HG03469 (cell line): ENCODE data around the gene COL4A2.

Experiments
- ATAC-seq: cut with Tn5 transposase; IDR thresholded peaks from one replicate; pipeline ENCODE4 v1.9.1; 2021; ENCODE audit warnings: mild to moderate bottlenecking, moderate library complexity, moderate number of reproducible peaks; ENCODE audit not compliant: unreplicated experiment

Gene COL4A2

DNA sequence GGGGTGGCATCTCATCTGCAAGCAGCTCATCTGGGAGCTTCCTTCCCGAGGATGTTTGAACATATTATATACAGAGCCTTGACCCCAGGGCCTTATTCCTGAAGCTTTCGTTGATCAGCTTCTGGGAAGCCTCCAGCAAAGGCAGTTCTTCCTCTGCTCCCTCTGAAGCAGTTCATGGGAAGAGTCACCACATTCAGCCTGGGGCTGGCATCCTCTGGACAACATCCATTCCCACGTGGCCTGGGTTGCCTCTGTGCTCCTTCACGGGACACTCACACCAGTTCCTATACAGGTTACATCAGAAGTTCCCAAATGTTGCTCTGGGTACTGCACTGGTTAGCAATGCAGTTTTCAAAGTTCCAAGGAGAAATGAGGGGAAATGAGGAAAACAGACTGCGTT lies 29.6 kb downstream of the COL4A2 start:
- ATAC-seq, result no peak

DNA sequence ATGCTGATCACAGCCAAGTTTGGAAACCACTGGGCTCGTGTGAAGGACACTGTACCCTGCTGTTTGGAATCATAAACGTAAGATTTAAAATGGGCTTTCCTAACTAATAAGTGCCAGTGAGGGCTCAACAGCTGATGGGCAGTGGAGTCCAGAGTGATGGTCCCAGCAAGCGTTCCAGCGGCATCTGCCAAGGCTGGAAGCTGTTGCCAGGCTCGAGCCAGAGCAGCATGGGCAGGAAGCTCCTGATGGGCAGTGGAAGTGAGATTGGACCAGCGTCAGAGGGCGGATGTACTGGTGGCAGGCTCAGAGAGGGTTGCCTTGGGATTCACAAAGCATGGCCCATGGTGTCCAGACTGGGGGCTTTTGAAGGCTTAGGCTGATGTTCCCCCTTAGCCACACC lies 30.2 kb downstream of the COL4A2 start:
- no peak for ATAC-seq

DNA sequence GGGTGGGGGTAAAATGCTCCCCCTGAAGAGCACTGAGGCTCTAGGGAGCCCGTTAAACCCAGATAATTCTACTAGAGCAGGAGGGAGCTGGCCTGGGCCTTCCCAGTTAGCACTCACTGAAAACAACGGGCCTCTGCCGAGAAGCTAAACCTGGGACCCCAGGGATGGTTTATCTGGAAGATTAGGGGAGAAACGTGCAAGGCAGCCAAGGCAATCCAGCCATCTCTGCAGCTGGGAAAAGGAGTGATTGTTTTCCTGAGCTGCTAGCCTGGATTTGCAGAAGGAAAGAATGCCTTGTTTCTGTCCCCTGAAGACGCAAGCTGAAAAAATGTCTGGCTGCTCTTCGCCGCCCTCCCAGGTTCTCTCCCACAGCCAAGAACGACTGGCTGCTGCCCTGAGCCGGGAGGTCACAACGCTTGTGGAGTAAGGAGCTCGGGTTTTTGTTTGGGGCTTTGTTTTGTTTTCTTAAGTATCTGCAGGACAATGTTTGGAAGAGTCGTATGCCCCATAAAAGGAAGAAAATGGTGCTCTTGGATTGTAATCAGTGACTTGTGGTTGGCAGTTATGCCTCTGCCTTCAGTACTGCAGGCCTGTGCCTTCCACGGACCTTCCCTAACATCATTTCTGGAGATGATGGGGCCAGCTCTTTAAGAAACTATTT lies 31.5 kb downstream of the COL4A2 start:
- no peak for ATAC-seq

DNA sequence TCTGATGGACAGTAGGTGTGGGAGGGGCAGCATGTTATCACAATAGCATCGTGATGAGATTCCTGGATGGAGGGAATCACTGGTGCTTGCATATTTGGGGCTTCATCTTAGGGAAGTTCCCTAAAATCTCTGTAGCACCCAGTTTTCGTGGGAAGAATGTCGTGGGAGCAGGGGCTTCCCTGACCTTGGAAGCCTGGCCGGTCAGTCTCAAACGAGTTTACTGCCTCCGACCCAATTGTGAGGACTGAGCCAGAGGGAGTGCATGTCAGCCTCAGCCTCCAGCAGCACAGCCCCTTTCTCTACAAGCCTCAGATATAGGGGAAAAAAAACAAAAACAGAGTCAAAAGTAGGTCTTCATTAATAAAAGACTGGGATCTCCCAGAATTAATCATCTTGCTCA lies 32.2 kb downstream of the COL4A2 start:
- no peak for ATAC-seq

DNA sequence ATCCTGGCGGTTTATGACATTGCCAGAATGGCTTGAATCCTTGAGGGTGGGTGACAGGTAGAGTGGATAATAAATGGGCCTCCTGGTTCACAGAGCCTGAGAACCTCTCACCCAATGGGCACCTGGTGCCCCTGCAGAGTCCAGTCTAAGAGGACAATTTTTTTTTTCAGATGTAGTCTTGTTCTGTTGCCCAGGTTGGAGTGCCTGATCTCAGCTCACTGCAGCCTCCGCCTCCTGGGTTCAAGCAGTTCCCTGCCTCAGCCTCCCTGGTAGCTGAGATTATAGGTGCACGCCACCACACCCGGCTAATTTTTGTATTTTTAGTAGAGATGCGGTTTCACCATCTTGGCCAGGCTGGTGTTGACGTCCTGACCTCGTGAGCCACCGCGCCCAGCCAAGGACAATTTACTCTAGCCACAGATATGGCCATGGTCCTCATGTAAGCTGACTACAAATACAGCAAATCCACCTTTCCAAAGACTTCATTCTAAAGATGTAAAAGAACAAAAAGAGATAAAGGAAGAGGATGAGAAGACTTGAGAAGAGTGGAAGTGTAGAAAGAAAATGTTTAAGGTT lies 33.0 kb downstream of the COL4A2 start:
- ATAC-seq, result no peak

DNA sequence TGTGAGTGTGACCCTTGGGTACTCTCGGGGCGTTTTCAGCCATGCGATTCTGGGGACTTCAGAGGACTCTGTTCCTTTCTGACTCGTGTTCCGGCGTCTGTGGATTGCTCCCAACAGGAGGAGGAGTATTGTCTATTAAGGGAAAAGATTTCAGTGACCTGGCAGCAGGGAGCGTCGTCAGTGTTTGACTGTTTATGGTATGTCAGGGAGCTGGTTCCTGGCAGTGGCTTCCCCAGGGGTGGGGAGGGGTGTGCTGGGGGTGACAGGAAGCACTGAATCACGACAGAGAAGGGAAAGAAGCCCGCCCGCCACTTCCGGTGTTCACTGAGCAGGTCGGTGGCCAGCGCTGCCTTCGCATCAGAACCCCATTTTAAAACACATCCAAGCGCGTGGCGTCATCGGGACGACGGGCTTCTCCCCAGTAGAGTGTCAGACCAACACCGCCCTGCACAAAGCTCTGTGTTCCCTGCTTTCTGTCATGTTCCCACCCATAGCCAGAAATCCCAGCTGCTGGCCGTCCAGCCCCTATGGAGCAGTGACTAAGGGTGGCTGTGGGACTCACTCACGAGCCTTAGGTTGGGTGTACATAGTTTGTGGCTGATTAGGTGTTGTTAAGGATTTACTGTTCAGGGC lies 33.8 kb downstream of the COL4A2 start:
- no peak for ATAC-seq

DNA sequence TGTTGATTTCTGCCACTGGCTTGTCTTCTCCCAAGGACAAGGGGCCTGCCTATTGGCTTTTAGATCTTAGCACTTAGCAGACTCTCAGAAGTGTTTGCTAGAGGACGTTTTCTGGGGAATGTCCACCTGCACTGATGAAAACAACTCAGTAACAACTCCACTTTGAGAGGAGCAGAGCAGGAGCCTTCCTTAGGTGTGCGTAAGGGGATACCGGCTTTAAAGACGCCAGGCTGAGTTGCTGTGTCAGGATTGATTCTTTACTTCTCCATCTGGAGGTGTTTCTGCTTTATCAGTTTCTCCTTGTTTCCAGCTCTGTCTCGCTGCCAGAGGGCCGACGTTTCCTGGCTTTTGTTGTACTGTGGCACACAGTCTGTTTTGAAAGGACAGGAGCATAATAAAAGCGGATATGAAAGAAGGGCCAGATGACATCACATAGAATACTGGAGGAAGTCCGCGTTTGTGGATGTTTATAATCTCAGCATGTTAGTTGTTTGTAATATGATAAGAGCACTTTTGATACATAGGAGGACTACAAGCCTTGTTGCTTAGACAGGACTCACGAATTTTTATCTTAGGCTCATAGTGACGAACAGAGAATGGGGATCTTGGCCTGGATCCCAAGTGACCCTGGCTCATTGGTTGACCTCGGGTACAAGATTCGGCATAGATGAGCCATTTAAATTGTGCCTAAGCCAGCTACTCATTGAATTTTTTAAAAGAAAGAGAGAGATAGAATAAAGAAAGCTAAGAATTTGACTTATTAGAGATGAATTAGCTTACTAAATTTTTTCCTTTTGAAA lies 34.6 kb downstream of the COL4A2 start:
- ATAC-seq, result no peak

DNA sequence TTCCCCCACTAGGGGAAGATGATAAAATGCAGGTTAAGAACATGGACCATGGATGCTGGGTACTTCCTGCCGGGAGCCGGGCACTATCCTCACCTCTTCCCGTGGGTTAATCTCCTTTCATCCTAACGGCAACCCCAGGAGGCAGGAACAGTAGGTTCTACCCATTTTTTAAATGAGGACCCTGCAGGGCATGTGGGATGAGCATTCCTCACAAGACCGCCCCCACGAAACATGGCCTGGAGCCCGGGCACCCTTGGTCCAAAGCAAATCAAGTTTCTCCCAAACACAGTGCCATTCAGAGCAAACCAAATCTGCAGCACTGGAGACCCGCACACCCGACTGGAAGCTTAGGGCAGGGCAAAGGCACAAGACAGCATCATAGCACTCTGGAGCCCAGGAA lies 35.4 kb downstream of the COL4A2 start:
- no peak for ATAC-seq

DNA sequence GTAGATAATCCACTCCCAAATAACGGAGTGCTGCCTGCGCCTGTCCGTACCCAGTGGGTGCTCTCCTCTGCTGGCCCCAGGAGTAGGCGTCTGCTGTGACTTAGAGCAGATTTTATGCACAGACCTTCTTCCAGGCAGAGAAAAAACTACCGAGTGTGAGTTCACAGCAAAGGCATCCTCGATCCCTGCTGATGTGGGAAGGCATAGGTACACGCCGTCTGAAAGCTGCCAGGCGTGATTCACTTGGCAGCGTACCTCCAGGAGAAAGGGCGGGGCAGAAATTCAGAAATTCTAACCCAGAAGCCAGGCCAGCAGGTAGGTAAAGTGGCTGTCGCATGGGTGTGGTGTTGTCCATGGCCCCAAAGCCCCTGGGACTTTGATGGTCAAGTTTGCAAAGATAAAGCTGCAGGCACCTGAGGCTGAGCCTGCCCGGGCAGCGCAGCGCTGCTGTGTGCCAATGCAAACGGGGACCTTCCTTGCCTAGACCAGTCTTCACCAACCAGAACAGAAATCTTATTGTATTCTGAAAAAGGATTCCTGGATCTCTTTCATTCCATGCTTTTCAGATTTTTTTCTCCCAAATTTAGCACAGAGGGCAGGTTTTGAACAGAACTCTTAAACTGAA lies 36.3 kb downstream of the COL4A2 start:
- no peak for ATAC-seq

DNA sequence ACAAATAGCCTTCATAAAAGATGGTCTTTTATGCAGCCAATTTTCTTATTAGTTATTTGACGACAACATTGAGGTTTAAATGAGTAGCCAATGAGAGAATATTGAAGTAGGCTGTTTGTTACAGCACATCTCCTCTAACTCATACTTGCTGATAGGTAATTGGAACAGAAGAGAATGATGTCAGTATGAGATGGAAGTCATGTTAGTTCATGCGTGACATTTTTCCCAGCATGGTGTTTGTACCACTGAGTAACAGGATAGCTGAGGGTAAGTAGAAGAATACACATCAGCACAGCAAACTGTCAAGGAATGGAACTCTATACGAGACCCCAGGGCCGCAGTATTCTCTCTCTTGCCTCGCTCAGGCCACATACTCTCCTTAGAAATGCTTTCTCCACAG lies 37.2 kb downstream of the COL4A2 start:
- ATAC-seq, result no peak

DNA sequence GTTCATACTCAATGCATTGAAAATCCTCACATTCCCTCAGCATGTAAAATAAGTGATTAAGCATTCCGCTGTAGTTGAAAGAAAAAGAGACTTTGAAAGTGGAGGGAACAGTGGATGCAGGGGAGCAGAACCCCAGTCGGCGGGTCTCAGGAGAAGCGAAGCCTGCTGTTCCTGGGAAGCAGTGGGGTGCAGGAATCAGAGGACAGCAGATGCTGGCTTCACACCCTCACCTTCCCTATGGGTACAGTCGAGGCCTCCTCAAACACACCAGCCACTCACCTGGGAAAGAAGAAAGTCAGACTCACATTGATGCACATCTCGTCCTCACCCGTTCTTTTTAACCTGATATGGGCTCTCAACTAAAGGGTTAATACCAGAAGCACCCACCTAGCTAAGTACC lies 38.2 kb downstream of the COL4A2 start:
- ATAC-seq, result no peak

DNA sequence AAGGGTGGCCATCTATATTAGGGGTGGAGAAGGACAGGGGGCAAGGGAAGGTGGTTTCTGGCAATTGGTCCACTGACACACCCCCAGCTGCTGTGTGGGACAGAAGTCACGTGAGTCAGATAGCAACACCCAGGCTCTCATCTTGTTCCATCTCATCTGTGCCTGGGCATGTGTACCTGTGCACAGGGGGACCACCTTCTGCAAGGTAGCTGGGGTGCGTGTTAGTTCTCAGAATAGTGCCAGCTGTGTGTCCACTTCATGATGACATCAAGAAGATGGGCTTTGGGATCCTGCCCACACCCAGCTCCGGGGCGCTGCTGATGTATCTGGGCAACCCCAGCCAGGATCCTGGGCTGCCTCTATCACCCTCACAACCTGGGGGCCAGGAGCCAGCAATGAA lies 38.6 kb downstream of the COL4A2 start:
- no peak for ATAC-seq

DNA sequence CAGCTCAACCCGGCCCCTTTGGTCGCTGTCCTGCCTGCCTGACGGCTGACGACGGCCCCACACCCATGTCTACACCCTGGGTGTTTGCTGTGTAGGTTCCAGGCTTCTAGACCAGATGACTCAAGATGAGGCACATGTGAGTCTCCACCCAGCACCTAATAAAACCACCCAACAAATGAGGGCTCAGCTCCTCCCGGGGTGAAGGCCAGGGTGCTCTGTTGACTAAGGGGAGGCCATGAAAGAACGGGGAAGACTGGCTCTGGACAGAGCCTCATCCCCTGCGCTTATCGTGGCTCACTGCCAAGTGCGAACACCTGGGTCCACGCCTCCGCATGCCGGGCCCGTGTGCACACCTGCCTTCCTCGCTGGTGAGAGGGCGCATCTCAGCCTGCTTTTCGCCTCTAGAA lies 39.6 kb downstream of the COL4A2 start:
- ATAC-seq, result no peak

DNA sequence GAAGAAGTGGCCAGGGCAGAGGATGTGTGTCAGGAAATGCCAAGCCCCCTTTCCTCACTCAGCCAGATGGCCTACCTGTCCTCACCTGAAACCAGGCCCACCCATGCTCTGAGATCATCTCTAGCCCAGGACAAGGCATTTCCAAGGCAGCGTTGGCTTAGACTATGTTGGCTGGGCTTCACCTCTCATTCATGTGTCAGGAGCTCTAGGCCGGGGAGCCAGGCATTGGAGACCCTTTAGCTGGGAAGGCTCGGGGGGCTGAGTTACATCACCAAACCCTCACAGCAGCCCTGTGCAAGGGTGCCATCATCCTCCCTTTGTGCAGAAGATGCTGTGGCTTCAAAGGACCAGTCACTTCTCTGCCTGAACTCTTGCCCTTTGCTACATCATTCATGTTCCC lies 40.0 kb downstream of the COL4A2 start:
- no peak for ATAC-seq

DNA sequence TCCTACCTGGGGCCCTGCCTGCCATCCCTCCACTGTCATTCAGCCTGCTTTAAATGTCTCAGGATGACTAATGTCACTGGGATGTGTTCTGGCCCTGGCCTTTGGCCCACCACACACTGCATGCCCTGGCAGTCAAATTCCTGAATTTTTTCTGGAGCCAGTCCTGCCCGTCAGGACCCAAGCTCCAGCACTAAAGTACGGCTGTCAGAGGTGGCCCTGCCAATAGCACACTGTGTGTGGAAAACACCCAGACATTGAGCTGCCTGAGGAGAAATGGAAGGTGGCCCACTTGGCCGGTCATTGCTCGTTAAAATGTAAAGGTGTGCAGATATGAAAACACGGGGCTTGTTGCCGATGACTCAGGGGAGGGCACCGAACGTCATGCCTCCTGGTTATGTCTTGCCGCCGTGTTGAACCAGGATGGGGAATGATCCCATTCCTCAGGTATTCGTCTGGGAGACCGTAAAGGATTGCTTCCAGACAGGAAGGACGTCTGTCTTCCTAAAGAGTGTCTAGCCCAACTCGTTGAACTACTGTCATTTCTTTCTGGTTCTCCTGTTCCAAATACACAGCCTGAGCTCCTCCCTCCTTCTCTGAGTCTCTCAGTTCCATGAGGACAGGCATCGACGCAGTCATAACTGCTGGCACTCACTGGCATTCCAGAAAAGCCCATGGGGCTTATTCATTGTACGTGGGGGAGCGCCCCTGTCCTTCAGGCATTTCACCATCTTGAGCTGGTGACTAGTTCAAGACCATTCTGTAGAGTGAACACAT lies 40.6 kb downstream of the COL4A2 start:
- ATAC-seq, result no peak

DNA sequence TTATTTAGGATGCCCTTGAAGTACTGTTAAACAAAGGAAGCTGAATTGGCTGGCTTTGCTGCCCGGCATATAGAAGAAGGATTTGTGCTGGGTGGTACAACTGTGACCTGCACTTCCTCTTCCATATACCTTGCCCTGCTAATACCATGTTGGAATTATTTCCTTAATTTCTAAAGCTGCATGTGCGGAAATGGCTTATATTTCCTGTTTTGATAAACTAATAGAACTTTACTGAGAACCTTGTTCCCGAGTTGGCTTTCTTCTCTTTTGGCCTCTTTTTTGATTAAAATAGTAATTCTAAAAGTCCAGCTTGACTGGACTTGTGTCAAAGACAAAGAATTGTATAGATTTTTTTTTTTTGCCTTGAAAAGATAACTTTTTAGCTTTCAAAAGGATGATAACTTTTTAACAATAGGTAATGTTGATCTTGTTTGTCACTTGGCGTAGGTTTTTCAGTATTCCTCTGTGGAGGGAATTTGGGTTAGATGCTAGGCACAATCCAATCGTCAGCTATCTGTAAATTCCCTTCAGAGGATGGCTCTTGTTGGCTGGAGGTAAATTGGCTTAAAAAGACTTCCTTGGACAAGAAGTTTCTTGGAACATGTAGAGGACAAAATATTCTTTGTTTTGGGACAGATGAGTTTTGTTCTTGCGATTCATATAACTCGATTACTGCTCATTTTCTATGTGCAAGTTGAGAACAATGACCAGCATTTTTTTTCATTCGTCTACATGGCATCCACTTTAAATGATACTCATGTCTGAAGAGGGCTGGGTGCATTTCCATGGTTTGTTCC lies 41.4 kb downstream of the COL4A2 start:
- ATAC-seq, result no peak

DNA sequence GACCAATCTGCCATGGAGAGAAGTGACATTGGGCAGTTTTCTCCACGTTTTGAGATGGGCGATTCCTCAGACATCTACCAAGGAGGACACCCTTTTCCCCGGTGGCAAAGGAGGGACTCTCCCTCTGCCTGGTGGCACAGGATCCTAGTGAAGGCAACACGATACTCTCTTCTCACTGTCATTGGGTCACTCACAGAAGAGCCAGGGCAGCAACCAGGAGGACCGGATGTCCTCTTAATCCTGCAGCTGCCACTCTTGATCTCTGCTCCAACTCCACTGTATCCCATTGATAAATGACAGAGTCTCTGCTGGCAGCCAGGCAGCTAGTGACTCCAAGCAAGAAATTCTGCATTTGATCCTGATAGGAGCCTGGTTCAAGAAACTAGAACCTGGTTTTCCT lies 42.2 kb downstream of the COL4A2 start:
- ATAC-seq, result no peak

DNA sequence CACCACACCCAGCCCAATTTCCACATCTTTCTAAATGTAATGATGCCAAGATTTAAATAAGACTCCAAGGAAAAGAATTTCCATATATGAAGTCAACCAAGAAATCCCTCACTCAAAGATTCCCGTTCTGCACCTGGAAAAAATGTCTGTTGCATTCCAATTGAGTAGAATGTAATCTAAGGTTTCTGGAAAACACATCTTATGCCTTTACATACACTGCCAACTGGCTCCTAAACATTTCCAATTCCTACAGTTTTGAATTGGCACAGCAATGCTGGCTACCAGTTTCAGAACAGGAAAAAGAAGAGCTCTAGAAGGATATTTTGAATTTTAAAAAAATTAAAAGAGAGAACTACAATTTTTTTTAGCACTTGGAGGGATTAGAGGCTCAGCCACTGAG lies 43.0 kb downstream of the COL4A2 start:
- ATAC-seq, result no peak

DNA sequence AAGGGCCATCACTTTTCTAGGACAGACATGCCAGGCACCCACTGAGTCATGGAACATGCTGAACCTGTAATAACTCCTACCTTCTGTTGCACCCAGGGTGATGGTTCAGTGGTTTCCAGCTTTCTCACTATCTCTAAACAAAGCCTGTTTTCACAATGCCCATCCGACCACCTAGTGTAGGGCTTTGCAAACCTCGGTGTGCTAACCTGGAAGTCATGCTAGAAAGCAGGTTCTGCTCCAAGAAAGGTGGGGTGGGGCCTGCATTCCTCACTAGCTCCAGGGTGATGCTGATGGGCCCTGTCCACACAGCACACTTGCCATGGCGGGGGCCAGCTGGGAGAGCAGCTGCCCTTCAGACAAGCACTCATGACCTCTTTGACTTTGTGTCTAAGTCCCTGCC lies 43.4 kb downstream of the COL4A2 start:
- ATAC-seq, result no peak
